Measurements from ENCODE around the gene IRF2BP2. TPM values are rescaled to one million over a fixed set of nuclear protein-coding genes. Genes with fewer than 3 reads are reported as not detected.

Gene IRF2BP2
- polyA plus RNA-seq, 2 of the 4 experiments (the other 2 are of a cell fraction): 38.2 to 53.5 TPM

DNA sequence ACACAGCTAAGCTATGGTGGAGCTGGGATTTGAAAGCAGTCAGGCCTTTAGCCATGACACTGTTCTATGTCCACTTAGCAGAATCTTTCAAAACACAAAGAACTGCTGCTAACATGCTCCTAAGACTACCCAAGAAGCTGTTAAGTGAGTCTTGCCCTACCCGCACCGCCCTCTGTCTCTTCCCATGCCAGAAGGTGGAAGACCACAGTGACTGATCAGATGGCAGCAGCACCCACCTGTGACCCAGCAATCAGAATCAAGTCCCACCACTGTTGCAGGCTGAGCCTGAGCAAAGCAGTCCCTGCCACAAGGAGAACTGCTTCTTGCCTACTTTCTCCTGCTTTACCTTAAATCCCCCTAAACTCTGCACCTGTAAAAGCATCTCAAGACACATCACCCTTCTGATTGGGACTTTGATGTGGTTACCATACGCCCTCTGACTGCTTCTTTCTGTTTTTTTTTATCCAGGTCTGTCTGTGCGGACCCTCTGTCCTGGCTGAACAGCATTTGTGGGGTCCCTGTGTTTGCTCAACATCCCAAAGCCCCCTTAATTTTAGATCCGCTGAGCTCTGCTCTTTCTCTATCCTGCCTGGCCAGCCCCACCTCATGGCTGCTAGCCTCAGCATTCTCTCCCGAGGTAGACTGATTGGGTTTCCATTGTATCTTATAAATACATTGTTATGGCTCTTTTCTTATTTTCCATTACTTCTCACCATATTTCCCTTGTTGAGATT lies 16.0 kb downstream of the IRF2BP2 start:
- ATAC-seq (no peak), FAIRE-seq (no peak), DNase-seq (ENCODE audit: low read depth in 1 of 2, low spot score in 1 of 2) (no peak)
- POLR2A ChIA-PET: interaction anchor here (0.6 to 0.7 kb wide), 2 partner anchors 25 to 95 kb away, joined by 3 to 6 read pairs; no protein-coding TSS in a partner anchor
- 81% methylated on average over 6 of the region's 6 CpGs for WGBS (ENCODE audit: missing lambda C conversion rate)
- CTCF ChIA-PET: interaction anchor here (0.6 to 0.7 kb wide), 2 partner anchors 107 to 490 kb away, joined by 3 read pairs; no protein-coding TSS in a partner anchor
- 0 out of 6 replicates have a peak overlapping the region, but pooled peaks of 1 of the 2 experiments have one; percentile 23 for H3K27ac ChIP-seq
- H3K4me1 ChIP-seq: peaks cover 13% of the 10 kb centered on the region
- H3K9me3 ChIP-seq: no peaks in the 10 kb centered on the region
- no peak overlapping the region for H3K4me3 ChIP-seq
- TF ChIP-seq ATOH8 (CRISPR knock-in tag; IDR thresholded peaks at IDR 0.05; ENCODE audit: low read depth): no peak
- no peak for TF ChIP-seq SMC3 (IDR thresholded peaks at IDR 0.05)
- no peak for TF ChIP-seq PHF8 (IDR thresholded peaks at IDR 0.05; ENCODE audit: borderline replicate concordance, low read depth)
- no peak for TF ChIP-seq FOSL2 (IDR thresholded peaks at IDR 0.05)
- no peak for TF ChIP-seq FOSL2 (CRISPR knock-in tag; IDR thresholded peaks at IDR 0.05)
- TF ChIP-seq, protein P1, sequence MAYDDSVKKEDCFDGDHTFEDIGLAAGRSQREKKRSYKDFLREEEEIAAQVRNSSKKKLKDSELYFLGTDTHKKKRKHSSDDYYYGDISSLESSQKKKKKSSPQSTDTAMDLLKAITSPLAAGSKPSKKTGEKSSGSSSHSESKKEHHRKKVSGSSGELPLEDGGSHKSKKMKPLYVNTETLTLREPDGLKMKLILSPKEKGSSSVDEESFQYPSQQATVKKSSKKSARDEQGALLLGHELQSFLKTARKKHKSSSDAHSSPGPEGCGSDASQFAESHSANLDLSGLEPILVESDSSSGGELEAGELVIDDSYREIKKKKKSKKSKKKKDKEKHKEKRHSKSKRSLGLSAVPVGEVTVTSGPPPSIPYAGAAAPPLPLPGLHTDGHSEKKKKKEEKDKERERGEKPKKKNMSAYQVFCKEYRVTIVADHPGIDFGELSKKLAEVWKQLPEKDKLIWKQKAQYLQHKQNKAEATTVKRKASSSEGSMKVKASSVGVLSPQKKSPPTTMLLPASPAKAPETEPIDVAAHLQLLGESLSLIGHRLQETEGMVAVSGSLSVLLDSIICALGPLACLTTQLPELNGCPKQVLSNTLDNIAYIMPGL (CRISPR knock-in tag; IDR thresholded peaks at IDR 0.05; ENCODE audit: borderline replicate concordance): no peak
- TF ChIP-seq RAD21 (conservative IDR thresholded peaks at IDR 0.05 in 1 of 2, IDR thresholded peaks at IDR 0.05 in 1 of 2): no peak
- no peak for TF ChIP-seq EP300 (IDR thresholded peaks at IDR 0.05)
- no peak for TF ChIP-seq ESRRA (IDR thresholded peaks at IDR 0.05; ENCODE audit: borderline replicate concordance, low read length)
- no peak for TF ChIP-seq KDM5A (IDR thresholded peaks at IDR 0.05)
- no peak for TF ChIP-seq NR3C1 (IDR thresholded peaks at IDR 0.05)
- no peak for TF ChIP-seq BCL3 (IDR thresholded peaks at IDR 0.05)
- no peak overlapping the region for H3K4me2 ChIP-seq

GRCh38 chr1:234593109-234593508 lies 16.9 kb downstream of the IRF2BP2 start:
- Histone ChIP-seq H3K9me3 (no peaks in the 10 kb centered on the region), H3K4me2 (no peak overlapping the region), H3K4me3 (no peak overlapping the region), H3K27ac (no peak overlapping the region), H3K4me1 (peaks cover 5% of the 10 kb centered on the region)
- CTCF ChIA-PET: interaction anchor here (0.8 to 1.2 kb wide), 2 partner anchors 93 to 491 kb away, joined by 3 to 6 read pairs; no protein-coding TSS in a partner anchor
- ATAC-seq: no peak
- 95% methylated on average over 7 of the region's 7 CpGs for whole genome bisulfite sequencing (ENCODE audit: missing lambda C conversion rate)
- POLR2A ChIA-PET: interaction anchor here (0.6 kb wide), 1 partner anchor 25 kb away, joined by 6 read pairs; no protein-coding TSS in a partner anchor
- DNase-seq (ENCODE audit: low read depth in 1 of 2, low spot score in 1 of 2): no peak
- no peak for FAIRE-seq
- TF ChIP-seq ELK1 (IDR thresholded peaks at IDR 0.05; ENCODE audit: low read depth, low read length) (no peak), CHD2 (IDR thresholded peaks at IDR 0.05; ENCODE audit: low read length, partially characterized antibody) (no peak), TP53 (CRISPR knock-in tag; IDR thresholded peaks at IDR 0.05) (no peak), GATA3 (IDR thresholded peaks at IDR 0.05; ENCODE audit: borderline replicate concordance) (no peak), HES2 (IDR thresholded peaks at IDR 0.05) (no peak), FOXS1 (CRISPR knock-in tag; IDR thresholded peaks at IDR 0.05) (no peak), FOSB (CRISPR knock-in tag; IDR thresholded peaks at IDR 0.05) (no peak), FOSL2 (IDR thresholded peaks at IDR 0.05) (no peak), FOSL2 (CRISPR knock-in tag; IDR thresholded peaks at IDR 0.05) (no peak), HOXB5 (CRISPR knock-in tag; IDR thresholded peaks at IDR 0.05) (no peak), USF2 (IDR thresholded peaks at IDR 0.05) (no peak), MAX (IDR thresholded peaks at IDR 0.05) (no peak)
- TF ChIP-seq, protein P2, sequence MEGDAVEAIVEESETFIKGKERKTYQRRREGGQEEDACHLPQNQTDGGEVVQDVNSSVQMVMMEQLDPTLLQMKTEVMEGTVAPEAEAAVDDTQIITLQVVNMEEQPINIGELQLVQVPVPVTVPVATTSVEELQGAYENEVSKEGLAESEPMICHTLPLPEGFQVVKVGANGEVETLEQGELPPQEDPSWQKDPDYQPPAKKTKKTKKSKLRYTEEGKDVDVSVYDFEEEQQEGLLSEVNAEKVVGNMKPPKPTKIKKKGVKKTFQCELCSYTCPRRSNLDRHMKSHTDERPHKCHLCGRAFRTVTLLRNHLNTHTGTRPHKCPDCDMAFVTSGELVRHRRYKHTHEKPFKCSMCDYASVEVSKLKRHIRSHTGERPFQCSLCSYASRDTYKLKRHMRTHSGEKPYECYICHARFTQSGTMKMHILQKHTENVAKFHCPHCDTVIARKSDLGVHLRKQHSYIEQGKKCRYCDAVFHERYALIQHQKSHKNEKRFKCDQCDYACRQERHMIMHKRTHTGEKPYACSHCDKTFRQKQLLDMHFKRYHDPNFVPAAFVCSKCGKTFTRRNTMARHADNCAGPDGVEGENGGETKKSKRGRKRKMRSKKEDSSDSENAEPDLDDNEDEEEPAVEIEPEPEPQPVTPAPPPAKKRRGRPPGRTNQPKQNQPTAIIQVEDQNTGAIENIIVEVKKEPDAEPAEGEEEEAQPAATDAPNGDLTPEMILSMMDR (IDR thresholded peaks at IDR 0.05): no peak

Data from A549 (cell line).